GM18498 (cell line): ENCODE data around the gene FAM114A1.

Source experiments
- ATAC-seq: cut with Tn5 transposase; IDR thresholded peaks from one replicate; pipeline ENCODE4 v1.9.1; 2021; ENCODE audit warnings: mild to moderate bottlenecking, moderate library complexity; ENCODE audit not compliant: unreplicated experiment

FAM114A1 gene

DNA sequence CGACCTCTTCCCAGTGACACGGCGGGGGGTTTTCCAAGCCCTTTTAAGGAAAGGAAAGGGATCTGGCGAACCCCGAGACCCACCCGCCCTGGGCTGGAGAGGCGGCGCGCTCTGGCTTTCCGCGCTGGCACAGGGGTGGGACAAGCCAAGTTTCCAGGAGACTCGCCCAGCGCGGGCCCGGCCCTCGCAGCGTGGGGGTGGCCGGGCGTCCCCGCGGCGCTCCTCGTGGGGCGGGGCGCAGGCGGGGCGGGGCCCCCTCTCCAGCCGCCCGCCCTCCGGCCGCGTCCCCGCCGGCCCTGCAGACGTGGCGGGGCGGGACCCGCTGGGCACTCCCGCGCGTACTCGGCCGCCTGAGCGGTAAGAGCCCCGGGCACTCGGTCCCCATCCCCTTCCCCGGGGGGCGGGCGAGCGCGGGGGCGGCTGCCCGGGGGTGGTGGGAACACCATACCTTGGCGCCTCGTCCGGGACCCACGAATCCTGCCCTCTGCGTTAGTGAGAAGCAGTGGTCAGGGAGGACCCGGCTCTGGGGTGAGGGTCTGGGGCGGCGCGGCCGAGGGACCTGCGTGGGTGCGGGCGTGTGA lies at the start of gene FAM114A1:
TSS of gene FAM114A1 (plus strand) at position 329 of the 581 bp plus-strand sequence. CDS start 10,273 bp downstream, outside the sequence.
- peak; percentile 97 for ATAC-seq

DNA sequence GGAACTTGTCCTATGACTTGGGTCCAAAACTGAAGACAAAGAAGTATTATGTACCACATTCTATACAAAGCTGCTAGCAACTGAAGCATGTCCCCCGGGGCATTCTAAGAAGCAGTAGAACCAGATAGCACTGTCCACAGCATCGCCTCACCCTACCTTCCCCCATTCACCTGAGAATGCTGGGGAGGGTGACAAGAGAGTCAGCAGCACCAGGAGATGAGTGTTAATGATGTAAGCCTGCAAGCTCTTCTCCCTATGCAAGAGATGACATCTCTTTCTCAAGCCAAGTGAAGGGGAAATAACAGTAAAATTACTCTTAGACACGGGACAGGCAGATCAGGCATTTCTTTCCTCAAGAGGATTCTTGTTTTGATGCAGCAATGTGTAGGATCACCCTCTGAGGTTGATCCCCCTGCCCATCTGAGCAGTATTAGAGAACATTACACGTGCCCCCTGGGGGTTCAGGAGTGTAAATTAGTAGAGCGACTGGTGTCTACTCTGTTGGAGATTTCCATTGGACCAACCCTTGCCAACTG lies 49.1 kb upstream of the FAM114A1 start:
- peak; percentile 49 for ATAC-seq

DNA sequence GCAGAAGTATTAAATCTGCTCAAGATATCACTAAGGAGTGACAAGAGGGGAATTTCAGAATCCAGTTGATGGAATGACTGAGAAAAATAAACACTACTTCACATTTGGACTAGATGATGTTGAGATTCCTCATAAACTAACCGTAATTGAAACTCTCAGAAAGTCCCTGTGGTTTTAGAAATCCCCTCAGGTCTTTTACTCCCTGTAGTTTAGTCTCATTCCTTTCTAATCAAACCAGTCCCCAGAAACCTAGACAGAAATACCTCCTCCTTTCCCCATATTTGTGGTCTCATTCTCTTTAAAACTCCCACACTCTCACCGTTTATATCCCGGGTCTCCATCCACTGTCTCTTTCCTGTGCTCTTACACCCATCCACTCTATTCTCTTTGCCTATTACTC lies 48.0 kb upstream of the FAM114A1 start:
- no peak for ATAC-seq

DNA sequence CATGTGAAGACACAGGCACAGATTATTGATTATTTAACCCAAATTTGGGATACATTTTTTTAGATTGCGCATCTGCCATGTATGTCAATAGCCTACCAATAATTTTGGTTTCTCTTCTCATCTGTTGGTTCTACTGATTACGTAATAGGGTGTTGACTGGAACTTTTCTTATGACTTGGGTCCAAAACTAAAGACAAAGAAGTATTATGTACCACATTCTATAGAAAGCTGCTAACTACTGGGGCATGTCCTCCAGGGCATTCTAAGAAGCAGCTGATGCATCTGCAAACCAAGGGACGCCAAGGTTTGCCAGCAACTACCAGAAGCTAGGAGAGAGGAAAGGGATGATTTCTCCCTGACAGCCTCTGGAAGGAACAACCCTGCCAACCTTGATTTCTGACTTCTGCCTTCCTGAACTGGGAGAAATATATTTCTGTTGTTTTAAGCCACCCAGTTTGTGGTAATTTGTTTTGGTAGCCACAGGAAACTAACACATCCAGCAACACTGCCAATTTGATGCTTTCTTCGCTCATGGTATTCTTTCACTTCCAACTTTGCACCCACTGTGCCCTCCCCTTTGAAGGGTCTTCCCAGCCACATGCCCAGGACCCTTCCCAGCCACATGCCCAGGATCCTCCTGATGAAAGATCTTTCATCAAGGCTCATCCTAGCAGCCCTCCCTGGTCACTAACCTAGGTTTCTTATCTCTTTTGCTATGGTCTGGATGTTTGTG lies 47.1 kb upstream of the FAM114A1 start:
- ATAC-seq = peak; percentile 50

DNA sequence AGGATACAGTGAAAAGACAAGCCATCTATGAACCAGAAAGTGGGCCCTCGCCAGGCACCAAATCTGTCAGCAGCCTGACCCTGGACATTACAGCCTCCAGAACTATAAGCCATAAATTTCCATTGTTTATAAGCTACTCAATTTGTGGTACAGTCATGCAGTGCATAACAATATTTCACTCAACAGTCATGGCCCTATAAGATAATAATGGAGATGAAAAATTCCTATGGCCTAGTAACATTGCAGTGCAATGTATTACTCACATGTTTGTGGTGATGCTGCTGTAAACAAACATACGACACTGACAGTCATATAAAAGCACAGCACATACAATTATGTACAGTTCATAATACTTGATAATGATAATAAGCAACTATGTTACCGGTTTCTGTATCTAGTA lies 45.9 kb upstream of the FAM114A1 start:
- no peak for ATAC-seq

DNA sequence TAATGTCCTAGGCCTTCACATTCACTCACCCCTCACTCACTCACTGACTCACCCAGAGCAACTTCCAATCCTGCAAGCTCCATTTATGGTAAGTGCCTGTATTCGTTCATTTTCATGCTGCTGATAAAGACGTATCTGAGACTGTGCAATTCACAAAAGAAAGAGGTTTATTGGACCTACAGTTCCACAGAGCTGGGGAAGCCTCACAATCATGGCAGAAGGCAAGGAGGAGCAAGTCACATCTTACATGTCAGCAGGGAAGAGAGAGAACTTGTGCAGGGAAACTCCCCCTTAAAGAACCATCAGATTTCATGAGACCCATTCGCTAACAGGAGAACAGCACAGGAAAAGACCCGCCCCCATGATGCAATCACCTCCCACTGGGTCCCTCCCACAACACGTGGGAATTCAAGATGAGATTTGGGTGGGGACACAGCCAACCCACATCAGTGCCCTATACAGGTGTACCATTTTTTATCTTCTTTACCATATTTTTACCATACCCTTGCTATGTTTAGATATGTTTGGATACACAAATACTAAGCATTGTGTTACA lies 44.8 kb upstream of the FAM114A1 start:
- no peak for ATAC-seq

DNA sequence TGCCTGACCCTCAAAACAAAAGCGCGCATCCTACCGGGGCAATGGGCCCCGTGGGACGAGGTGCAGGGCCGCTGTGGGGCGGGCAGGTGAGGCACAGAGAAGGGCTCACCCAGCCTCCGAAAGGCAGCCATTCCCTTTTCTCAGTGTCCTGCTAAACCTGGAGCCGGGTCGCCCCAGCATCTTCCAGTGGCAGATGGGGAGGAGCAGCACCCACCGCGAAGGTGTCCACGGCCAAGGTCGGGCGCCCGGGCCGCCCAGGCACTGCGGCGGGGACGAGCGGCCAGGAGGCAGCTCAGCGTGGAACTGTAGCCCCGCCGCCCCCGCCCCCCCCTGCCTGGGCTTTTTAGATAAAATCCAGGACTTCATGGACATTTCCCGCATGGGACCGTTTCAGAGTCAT lies 43.8 kb upstream of the FAM114A1 start:
- no peak for ATAC-seq

DNA sequence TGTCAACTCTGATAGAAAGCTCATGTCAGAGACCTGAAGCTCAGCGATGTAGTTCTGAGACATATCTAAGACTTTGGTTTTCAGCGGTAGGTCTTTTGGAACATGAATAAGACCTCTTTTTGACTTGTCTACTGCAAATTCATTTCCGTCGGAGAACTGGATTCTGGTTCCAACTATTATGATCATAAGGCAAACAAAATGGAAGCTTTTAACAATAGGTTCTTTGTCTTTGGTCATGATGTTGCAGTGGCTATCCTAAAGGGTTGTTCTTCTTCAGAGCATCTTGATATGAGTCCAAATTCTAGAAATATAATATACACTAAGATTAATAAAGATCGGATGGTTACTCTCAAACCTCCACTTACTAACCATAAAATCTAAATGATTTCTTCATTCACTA lies 38.4 kb upstream of the FAM114A1 start:
- ATAC-seq = no peak

DNA sequence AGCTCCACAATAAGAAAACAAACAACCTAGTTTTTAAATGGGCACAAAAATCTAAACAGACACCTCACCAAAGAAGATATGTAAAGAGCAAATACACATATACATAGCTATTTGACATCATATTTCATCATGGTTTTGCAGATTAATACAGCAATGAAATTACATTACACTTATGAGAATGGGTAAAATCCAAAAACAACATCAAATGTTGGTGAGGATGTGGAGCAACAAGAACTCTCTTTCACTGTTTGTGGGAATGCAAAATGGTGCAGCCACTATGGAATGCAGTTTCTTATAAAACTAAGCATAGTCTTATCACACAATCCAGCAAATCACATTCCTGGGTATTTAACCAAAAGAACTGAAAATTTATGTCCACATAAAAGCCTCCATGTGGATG lies 36.0 kb upstream of the FAM114A1 start:
- ATAC-seq = no peak

DNA sequence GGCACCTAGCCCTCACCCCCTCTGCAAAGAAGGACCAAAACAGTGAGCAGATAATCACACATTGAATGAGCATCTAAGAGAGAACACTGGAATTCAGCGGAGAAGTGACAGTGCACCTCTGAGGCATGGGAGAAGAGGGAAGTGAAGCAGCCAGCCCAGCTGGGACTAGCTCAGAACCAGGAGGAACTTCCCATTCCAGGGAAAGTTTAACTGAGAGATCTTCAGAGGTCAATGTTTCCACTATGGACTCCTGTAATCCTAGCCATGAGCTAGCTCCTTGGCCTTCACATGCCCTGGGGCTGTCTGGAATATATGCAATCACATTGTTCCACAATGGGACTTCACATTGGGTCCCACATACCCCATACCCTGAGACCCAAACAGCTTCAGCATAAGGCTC lies 35.4 kb upstream of the FAM114A1 start:
- ATAC-seq = no peak

DNA sequence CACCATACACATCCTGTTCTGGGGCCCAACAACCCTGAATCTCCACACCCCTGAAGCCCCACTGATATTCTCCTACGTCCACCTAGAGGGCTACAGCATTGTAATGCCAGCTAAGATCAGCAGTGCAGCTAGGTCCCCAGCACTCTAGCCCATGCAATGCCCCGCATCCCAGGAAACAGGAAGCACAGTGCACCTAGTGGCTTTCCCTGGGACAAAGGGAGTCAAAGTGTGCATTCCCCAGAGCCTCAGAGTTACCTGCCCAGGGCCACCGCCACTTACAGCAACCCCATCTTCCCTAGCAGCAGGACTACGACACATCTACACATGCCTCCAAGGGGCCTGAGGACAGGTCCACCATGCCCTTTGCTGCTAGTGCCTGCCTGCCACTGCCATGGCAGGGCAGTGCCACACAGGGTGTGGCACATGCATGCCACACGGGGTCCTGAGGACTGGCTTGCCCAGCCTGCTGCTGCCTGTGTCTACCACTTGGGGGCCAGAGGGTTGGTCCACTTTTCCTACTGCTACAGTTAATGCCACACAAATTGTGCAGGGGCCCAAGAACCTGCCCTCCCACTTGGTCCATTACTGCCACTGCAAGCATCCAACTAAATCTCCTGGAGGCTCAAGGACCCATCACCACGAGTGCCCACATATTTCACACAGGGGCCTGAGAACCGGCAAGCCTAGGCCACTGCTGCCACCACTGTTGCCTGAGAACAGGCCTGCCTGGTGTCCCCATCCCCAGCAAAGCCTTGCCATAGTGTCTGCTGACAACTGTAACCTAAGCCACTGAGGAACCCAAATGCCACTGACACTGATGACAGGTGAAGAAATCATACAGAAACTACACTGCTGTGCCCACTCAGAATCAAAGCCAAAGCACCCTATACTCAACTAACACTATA lies 34.7 kb upstream of the FAM114A1 start:
- ATAC-seq = no peak

DNA sequence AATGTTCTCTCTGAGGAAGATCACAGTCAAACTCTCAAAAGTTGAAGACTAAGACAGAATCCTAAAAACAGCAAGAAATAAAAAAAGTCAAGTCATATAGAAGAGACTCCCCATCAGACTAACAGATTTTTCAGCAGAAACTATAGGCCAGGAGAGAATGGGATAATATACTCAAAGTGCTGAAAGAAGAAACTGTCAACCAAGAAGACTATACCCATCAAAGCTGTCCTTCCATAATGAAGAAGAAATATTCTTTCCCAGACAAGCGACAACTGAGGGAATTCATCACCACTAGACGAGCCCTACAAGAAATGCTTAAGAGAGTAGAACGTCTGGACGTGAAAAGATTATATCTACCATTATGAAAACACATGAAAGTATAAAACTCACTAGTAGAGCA lies 33.0 kb upstream of the FAM114A1 start:
- ATAC-seq = no peak

DNA sequence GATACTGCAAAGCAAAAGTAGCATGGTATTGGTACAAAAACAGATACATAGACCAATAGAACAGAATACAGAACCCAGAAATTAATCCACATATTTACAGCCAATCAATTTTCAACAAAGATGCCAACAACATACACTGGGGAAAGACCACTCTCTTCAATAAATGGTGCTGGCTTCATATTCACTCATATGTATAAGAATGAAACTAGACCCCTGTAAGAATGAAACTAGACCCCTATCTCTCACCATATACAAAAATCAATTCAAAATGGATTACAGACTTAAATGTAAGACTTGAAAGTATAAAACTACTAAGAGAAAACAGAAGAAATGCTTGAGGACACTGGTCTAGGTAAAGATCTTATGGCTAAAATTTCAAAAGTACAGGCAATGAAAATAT lies 30.3 kb upstream of the FAM114A1 start:
- ATAC-seq = no peak

DNA sequence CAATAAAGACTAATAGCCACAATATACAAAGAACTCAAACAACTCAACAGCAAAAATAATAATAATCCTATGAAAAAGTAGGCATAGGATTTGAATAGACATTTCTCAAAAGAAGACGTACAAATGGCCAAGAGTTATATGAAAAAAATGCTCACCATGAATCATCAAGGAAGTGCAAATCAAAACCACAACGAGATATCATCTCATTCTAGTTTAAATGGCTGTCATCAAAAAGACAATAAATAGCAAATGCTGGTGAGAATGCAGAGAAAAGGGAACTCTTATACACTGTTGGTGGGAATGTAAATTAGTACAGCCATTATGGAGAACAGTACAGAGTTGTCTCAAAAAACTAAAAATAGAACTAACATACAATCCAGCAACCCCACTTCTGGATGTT lies 29.8 kb upstream of the FAM114A1 start:
- ATAC-seq = no peak

DNA sequence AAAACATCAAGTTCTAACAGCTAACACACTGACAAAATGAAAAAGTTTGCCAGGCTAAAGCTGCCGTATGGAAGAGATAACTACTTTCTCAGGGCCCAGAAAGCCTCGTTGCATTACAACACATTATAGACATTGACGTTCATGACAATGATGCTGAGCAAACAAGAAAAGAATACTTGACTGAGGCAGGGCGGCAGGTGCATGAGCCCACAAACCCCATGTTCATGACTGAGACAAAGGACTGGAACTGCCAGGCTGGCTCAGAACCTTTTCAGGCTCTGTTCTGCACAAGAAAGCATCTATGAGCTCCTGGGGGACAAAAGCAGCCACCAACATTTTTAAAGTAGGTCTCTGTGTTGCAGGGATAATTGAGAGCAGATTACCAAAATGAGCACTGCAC lies 24.6 kb upstream of the FAM114A1 start:
- no peak for ATAC-seq

DNA sequence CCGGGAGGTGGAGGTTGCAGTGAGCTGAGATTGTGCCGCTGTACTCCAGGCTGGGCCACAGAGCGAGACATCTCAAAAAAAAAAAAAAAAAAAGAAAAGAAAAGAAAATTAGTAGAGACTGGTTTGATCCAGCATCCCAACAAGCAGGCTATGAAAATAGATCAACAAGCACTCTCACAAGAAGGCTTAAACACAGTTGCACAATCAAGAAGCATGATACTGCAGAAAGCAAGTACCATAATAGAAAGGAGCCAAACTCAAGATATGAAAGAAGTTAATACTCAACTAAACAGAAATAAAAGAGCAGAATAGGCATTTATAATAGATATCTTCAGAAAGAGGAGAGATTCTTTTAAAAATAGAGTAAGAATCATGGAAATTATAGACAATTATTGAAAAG lies 21.6 kb upstream of the FAM114A1 start:
- ATAC-seq = no peak

DNA sequence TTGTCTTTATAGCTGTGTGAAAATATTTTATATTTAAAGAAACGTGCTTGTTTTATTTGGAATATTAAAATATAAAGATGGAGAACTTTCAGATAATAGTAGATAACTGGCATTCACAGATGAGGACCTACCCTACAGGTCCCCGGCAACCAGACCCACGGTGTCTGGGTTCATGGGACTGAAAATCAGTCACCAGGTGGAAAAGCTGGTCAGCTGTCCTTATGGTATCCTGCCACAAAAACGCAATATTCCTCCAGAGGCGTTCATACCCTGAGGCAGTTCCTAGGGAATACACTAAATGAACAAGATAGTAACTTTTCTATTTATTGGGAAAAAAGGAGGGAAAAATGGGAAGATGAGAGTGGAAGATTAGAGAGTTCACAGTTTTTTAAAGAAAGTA lies 12.1 kb upstream of the FAM114A1 start:
- no peak for ATAC-seq

DNA sequence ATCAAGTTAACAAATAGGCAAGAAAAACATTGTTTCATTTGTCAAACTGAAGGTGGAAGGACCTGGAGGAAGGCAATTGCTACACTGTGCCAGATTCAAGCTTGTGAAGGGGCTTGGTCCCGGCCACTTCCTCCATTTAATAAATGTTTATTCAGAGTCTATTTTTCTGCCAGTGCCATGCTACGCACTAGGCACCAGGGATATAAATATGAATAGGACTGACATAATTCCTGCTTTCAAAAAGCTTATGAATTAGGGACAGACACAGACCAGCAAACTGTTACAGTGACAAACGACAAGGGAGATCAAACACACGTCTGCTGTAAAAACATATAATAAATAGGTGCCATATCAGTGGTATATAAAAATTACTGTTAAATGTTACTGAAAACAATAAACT lies 11.6 kb upstream of the FAM114A1 start:
- ATAC-seq = peak; percentile 44

DNA sequence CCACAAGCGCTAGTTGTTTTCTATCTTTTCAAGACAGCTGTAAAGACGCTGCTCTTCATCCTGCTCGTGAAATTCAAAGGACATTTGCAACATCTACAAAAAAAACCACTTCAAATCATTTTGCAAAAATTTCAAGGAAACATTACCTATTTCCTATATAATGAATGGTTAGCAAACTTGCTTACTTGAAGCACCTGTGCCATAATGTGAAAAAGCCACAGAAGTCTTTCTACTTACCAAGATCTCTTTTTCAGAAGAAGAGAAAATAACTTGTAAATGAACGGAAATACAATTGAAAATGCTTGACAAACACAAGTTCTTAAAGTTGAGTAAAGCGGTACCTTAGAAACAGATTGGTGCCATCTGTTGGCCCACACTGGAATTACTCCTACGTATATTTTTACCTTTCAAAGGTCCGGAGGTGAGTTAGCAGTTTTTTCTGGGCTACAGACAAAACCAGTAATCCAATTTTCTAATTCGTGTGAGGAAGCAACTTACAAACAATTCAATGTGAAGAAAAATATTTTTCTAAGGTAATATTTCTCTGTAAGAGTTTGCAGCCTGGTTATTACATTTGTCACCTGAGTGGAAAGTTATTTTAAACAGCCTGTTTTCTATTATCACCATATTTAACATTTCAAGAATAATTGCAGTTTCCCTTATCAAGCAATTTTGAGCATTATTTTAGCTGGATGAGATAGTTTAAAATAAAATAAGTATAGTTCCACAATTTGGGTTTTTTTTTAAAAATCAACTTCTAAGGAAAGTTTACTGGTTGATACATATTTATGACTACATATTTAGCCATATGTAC lies 10.9 kb upstream of the FAM114A1 start, which contains the start of gene TLR6:
TSS of gene TLR6 (minus strand) at position 294 of the 814 bp plus-strand sequence. CDS start 27,344 bp downstream, outside the sequence.
- peak; percentile 44 for ATAC-seq
